CD4-positive, alpha-beta T cell (primary cell): Measurements from ENCODE around the gene HDAC9. TPM values are rescaled to one million over a fixed set of nuclear protein-coding genes. Genes with fewer than 3 reads are reported as not detected.

Experiments used
- ATAC-seq: fragments of 200-7000 bp; cut with Tn5 transposase; one replicate; pipeline ENCODE4 v1.10.0; 2022; ENCODE audit warnings: mild to moderate bottlenecking; ENCODE audit not compliant: poor library complexity
- CTCF ChIA-PET: fragments of 350-600 bp; sonication (Branson Sonifier 250); formaldehyde crosslinking; loops from one replicate; lab custom pipeline; 2021; ENCODE audit warnings: antibody characterized with exemption, inconsistent platforms; lab: Charles Lee
- POLR2A ChIA-PET: fragments of 350-600 bp; sonication (Branson Sonifier 250); formaldehyde crosslinking; loops from one replicate; lab custom pipeline; 2021; ENCODE audit warnings: antibody characterized with exemption, inconsistent platforms; lab: Charles Lee
- DNase-seq, 14 experiments: peaks; one replicate each; pipeline ENCODE4 v3.0.0-alpha.2; 2013 to 2020; ENCODE audit warnings: mixed read lengths in 2 of 14
- H3K27ac ChIP-seq, 2 donors: one replicate each; pipeline versions ENCODE4 v1.5.1 to v1.7.0; 2013; ENCODE audit warnings: low read length in 2 of 2, low read depth in 1 of 2, mild to moderate bottlenecking in 1 of 2
- H3K27me3 ChIP-seq, 2 experiments: 1 replicate in 1 of 2; 2 replicates in 1 of 2; pipeline versions ENCODE4 v1.6.1 to v1.7.0; 2013; ENCODE audit warnings: low read length in 2 of 2, control low read depth in 1 of 2, mild to moderate bottlenecking in 1 of 2, moderate library complexity in 1 of 2; ENCODE audit not compliant: insufficient read depth in 2 of 2, control insufficient read depth in 1 of 2
- H3K36me3 ChIP-seq: one replicate; pipeline ENCODE4 v1.6.1; 2013; ENCODE audit warnings: low read length, control low read depth; ENCODE audit not compliant: insufficient read depth
- H3K4me1 ChIP-seq: one replicate; pipeline ENCODE4 v1.6.1; 2013; ENCODE audit warnings: low read length, control low read depth; ENCODE audit not compliant: insufficient read depth
- H3K4me3 ChIP-seq: one replicate; pipeline ENCODE4 v1.5.1; 2013; ENCODE audit warnings: mild to moderate bottlenecking, low read length, moderate library complexity
- H3K9me3 ChIP-seq, 2 experiments: 1 replicate in 1 of 2; 2 replicates in 1 of 2; pipeline versions ENCODE4 v1.6.1 to v1.7.0; 2013; ENCODE audit warnings: low read length in 2 of 2, mild to moderate bottlenecking in 2 of 2, control low read depth in 1 of 2, moderate library complexity in 1 of 2; ENCODE audit not compliant: control insufficient read depth in 1 of 2, insufficient read depth in 1 of 2
- H3K27ac Mint-ChIP-seq: one replicate; pipeline ENCODE4 v1.8.0; 2020; ENCODE audit warnings: mixed read lengths
- H3K27me3 Mint-ChIP-seq: one replicate; pipeline ENCODE4 v1.8.0; 2021; ENCODE audit warnings: mixed read lengths
- H3K36me3 Mint-ChIP-seq: one replicate; pipeline ENCODE4 v1.8.0; 2021; ENCODE audit warnings: low read depth, mixed read lengths
- H3K4me1 Mint-ChIP-seq: one replicate; pipeline ENCODE4 v1.8.0; 2021; ENCODE audit warnings: low read depth, mixed read lengths
- H3K4me3 Mint-ChIP-seq: one replicate; pipeline ENCODE4 v1.8.0; 2020; ENCODE audit warnings: mild to moderate bottlenecking, mixed read lengths
- H3K9me3 Mint-ChIP-seq: one replicate; pipeline ENCODE4 v1.8.0; 2020; ENCODE audit warnings: mixed read lengths
- intact Hi-C, 2 experiments: fragments of 100-400 bp; cut with DNase I in 1 of 2; cut with micrococcal nuclease in 1 of 2; formaldehyde crosslinking; loops; one replicate each; pipeline versions ENCODE4 v1.15.1 to v1.9.0; 2023 to 2025; cut with DNase I, micrococcal nuclease
- total RNA-seq, 174 experiments: library from RNA in 2 of 174; stranded (reverse) in 2 of 174; gene quantifications; one replicate each; pipeline ENCODE4 v1.2.3 and lab custom pipeline; 2021 to 2026
- TF ChIP-seq, protein P1 (sequence below): fragments of 200-600 bp; IDR thresholded peaks from one replicate; pipeline ENCODE4 v1.8.0; 2022; ENCODE audit warnings: antibody characterized with exemption, mild to moderate bottlenecking

Gene HDAC9
- total RNA-seq, 2 experiments from 2014 or later, result 0.73 to 1.2 TPM

GRCh38 chr7:19000410-19000809 lies 504.9 kb downstream of the HDAC9 start:
- intact Hi-C loops, result no loop called here
- no peak overlapping the region for H3K4me3 Mint-ChIP-seq
- H3K36me3 Mint-ChIP-seq, result no peaks in the 10 kb centered on the region

GRCh38 chr7:19001854-19002253 lies 506.3 kb downstream of the HDAC9 start:
- no peaks in the 10 kb centered on the region for H3K36me3 ChIP-seq
- Mint-ChIP-seq H3K27me3 (no peaks in the 10 kb centered on the region), H3K27ac (no peak overlapping the region), H3K36me3 (no peaks in the 10 kb centered on the region), H3K9me3 (peaks cover 5% of the 10 kb centered on the region), H3K4me1 (no peaks in the 10 kb centered on the region), H3K4me3 (no peak overlapping the region)
- H3K9me3 ChIP-seq, result no peaks in the 10 kb centered on the region
- intact Hi-C loops, result no loop called here
- ATAC-seq (no peak), DNase-seq (no peak)
- no peaks in the 10 kb centered on the region for H3K27me3 ChIP-seq
- ChIA-PET CTCF (no interaction called here), POLR2A (no interaction called here)
- TF ChIP-seq, protein P1, sequence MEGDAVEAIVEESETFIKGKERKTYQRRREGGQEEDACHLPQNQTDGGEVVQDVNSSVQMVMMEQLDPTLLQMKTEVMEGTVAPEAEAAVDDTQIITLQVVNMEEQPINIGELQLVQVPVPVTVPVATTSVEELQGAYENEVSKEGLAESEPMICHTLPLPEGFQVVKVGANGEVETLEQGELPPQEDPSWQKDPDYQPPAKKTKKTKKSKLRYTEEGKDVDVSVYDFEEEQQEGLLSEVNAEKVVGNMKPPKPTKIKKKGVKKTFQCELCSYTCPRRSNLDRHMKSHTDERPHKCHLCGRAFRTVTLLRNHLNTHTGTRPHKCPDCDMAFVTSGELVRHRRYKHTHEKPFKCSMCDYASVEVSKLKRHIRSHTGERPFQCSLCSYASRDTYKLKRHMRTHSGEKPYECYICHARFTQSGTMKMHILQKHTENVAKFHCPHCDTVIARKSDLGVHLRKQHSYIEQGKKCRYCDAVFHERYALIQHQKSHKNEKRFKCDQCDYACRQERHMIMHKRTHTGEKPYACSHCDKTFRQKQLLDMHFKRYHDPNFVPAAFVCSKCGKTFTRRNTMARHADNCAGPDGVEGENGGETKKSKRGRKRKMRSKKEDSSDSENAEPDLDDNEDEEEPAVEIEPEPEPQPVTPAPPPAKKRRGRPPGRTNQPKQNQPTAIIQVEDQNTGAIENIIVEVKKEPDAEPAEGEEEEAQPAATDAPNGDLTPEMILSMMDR, result no peak
- no peak overlapping the region for H3K4me3 ChIP-seq
- H3K4me1 ChIP-seq, result no peaks in the 10 kb centered on the region
- H3K27ac ChIP-seq, result no peak overlapping the region

More at GRCh38 chr7:19000410-19000809, 504.9 kb downstream of the HDAC9 start:
- H3K36me3 ChIP-seq, result no peaks in the 10 kb centered on the region
- ChIA-PET CTCF (no interaction called here), POLR2A (no interaction called here)
- no peaks in the 10 kb centered on the region for H3K27me3 Mint-ChIP-seq
- TF ChIP-seq, protein P1, result no peak
- no peak overlapping the region for H3K27ac ChIP-seq
- no peak for DNase-seq
- ATAC-seq, result no peak
- H3K4me3 ChIP-seq, result no peak overlapping the region
- H3K27ac Mint-ChIP-seq, result no peak overlapping the region
- H3K9me3 Mint-ChIP-seq, result peaks cover 5% of the 10 kb centered on the region
- H3K9me3 ChIP-seq, result no peaks in the 10 kb centered on the region
- no peaks in the 10 kb centered on the region for H3K27me3 ChIP-seq
- H3K4me1 ChIP-seq, result no peaks in the 10 kb centered on the region
- H3K4me1 Mint-ChIP-seq, result no peaks in the 10 kb centered on the region

DNA sequence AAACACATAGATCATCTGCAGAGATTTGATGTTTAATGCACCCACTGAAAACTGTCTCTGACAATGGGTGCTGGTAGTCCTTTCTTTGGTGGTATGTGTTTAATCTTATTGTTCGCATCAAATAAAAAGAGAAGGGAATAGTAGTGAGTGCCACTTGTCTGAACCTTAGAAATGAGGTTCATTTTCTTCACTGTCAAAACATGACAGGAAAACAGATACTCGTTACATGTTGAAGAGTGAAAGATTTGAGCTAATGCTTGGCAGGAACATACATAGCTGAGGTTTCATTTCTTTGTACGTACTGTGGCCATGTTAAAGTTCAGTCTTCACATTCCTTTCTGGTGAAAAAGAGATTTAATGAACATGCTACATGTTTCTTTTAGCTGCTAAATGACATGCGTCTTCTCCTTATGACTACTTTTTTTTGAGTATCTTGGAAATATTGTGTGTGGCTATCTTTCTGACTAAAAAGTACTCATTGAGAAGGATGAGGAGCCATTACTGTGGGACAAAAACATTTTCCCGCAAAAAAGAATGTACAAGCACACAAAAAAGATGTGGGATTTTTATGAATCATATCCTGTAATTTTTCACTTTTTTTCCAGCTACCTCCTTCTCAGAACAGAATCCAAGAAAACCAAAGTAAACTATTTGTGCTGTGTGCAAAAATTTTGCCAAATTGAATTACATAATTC lies 513.8 kb downstream of the HDAC9 start:
- Mint-ChIP-seq H3K4me1 (no peaks in the 10 kb centered on the region), H3K4me3 (no peak overlapping the region), H3K27me3 (no peaks in the 10 kb centered on the region), H3K9me3 (no peaks in the 10 kb centered on the region), H3K27ac (no peak overlapping the region), H3K36me3 (no peaks in the 10 kb centered on the region)
- ChIA-PET POLR2A (no interaction called here), CTCF (no interaction called here)
- Histone ChIP-seq H3K27me3 (no peaks in the 10 kb centered on the region), H3K27ac (no peak overlapping the region), H3K4me1 (no peaks in the 10 kb centered on the region), H3K36me3 (no peaks in the 10 kb centered on the region), H3K4me3 (no peak overlapping the region), H3K9me3 (peaks cover 0 to 5% of the 10 kb centered on the region in 2 experiments)
- DNase-seq (no peak), ATAC-seq (no peak)
- intact Hi-C loops, result no loop called here
- TF ChIP-seq, protein P1, result no peak
